Astrocyte (in vitro differentiated cells and primary cell): Measurements from ENCODE around the gene REEP6. TPM values are rescaled to one million over a fixed set of nuclear protein-coding genes. Genes with fewer than 3 reads are reported as not detected.
A peak's percentile ranks its signal among the peaks of the same experiment; 100 is the strongest.

ENCODE experiments used
- DNase-seq: peaks from one replicate; pipeline ENCODE4 v3.0.0-alpha.2; 2010; ENCODE audit warnings: low read depth
- FAIRE-seq: peaks from 2 replicates; lab custom pipeline; 2011; peaks lifted over from hg19 to GRCh38; lab: Jason Lieb, UNC
- H2AFZ ChIP-seq: 2 replicates; pipeline ENCODE4 v1.6.0; 2012; ENCODE audit warnings: low read depth, low read length, inconsistent platforms
- H3K27ac ChIP-seq: 2 replicates; pipeline ENCODE4 v1.5.1; 2011; ENCODE audit warnings: low read depth, low read length, inconsistent platforms
- H3K27me3 ChIP-seq: 2 replicates; pipeline ENCODE4 v1.6.0; 2011; ENCODE audit warnings: low read length, inconsistent platforms; ENCODE audit not compliant: insufficient read depth
- H3K36me3 ChIP-seq: 2 replicates; pipeline ENCODE4 v1.5.1; 2011; ENCODE audit warnings: low read length, inconsistent platforms; ENCODE audit not compliant: insufficient read depth
- H3K4me1 ChIP-seq: 2 replicates; pipeline ENCODE4 v1.5.1; 2011; ENCODE audit warnings: low read length, inconsistent platforms; ENCODE audit not compliant: insufficient read depth
- H3K4me2 ChIP-seq: 2 replicates; pipeline ENCODE4 v1.6.0; 2012; ENCODE audit warnings: low read length, inconsistent platforms
- H3K4me3 ChIP-seq: 2 replicates; pipeline ENCODE4 v1.5.1; 2011; ENCODE audit warnings: low read depth, mild to moderate bottlenecking, low read length, inconsistent platforms; ENCODE audit not compliant: insufficient read depth
- H3K79me2 ChIP-seq: 2 replicates; pipeline ENCODE4 v1.6.0; 2012; ENCODE audit warnings: mild to moderate bottlenecking, low read length, inconsistent platforms; ENCODE audit not compliant: insufficient read depth
- H3K9ac ChIP-seq: 2 replicates; pipeline ENCODE4 v1.6.0; 2012; ENCODE audit warnings: mild to moderate bottlenecking, low read length, inconsistent platforms
- H3K9me3 ChIP-seq: 2 replicates; pipeline ENCODE4 v1.5.1; 2012; ENCODE audit warnings: low read depth, mild to moderate bottlenecking, low read length, inconsistent platforms; ENCODE audit not compliant: insufficient read depth
- H4K20me1 ChIP-seq: 2 replicates; pipeline ENCODE4 v1.6.0; 2012; ENCODE audit warnings: low read length, inconsistent platforms; ENCODE audit not compliant: insufficient read depth
- H3K27ac Mint-ChIP-seq: one replicate; pipeline ENCODE4 v1.8.0; 2021; ENCODE audit warnings: mild to moderate bottlenecking, mixed read lengths; ENCODE audit not compliant: unreplicated experiment
- H3K27me3 Mint-ChIP-seq: one replicate; pipeline ENCODE4 v1.8.0; 2021; ENCODE audit warnings: low read depth, mixed read lengths; ENCODE audit not compliant: unreplicated experiment
- H3K36me3 Mint-ChIP-seq: one replicate; pipeline ENCODE4 v1.8.0; 2021; ENCODE audit warnings: low read depth, mixed read lengths; ENCODE audit not compliant: unreplicated experiment
- H3K4me1 Mint-ChIP-seq: one replicate; pipeline ENCODE4 v1.8.0; 2021; ENCODE audit warnings: low read depth, mixed read lengths; ENCODE audit not compliant: unreplicated experiment
- H3K4me3 Mint-ChIP-seq: one replicate; pipeline ENCODE4 v1.8.0; 2021; ENCODE audit warnings: mild to moderate bottlenecking, moderate library complexity, mixed read lengths; ENCODE audit not compliant: unreplicated experiment
- H3K9me3 Mint-ChIP-seq: one replicate; pipeline ENCODE4 v1.8.0; 2021; ENCODE audit warnings: mild to moderate bottlenecking, mixed read lengths; ENCODE audit not compliant: unreplicated experiment
- CTCF ChIP-seq: IDR thresholded peaks from 2 replicates; pipeline ENCODE4 v1.5.1; 2011; ENCODE audit warnings: low read depth, mild to moderate bottlenecking, inconsistent platforms, low read length, moderate library complexity; ENCODE audit not compliant: insufficient read depth
- EZH2 ChIP-seq: IDR thresholded peaks from 2 replicates; pipeline ENCODE4 v1.6.1; 2012; ENCODE audit warnings: mild to moderate bottlenecking, low read length, inconsistent platforms; ENCODE audit not compliant: insufficient read depth
- total RNA-seq: library from RNA; stranded (reverse); gene quantifications from 2 replicates; pipeline ENCODE4 v1.2.1, GENCODE V29; 2021

REEP6 gene
- total RNA-seq, 1 donor from 2014 or later: 5.7 TPM

DNA sequence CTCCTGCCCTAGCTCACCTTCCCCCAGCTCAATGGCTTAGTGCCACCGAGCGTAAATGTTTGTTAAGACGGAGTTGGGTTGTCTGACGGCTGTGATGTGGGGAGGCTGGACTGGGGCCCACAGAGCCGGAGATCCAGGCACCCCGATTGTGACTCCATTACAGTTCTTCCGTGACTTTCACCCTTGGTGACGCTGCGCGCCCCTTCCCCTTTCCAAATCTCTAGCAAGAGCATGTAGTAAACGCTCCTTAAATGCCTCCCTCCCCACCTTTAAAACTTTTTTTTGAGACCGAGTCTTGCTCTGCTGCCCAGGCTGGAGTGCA lies 829 bp downstream of the REEP6 start:
- Mint-ChIP-seq H3K36me3 (peaks cover 2% of the 10 kb centered on the region), H3K27me3 (peaks cover 14% of the 10 kb centered on the region), H3K27ac (no peak overlapping the region), H3K9me3 (no peaks in the 10 kb centered on the region), H3K4me1 (peaks cover 3% of the 10 kb centered on the region), H3K4me3 (peak overlapping the region; percentile 79)
- peaks cover 15% of the 10 kb centered on the region for H3K4me1 ChIP-seq
- FAIRE-seq (no peak), DNase-seq (no peak)
- no peaks in the 10 kb centered on the region for H3K79me2 ChIP-seq
- peak overlapping the region; percentile 18 for H3K9ac ChIP-seq
- no peak for TF ChIP-seq EZH2
- no peak for TF ChIP-seq CTCF
- H2AFZ ChIP-seq: no peak overlapping the region
- no peak overlapping the region for H3K4me3 ChIP-seq
- no peak overlapping the region for H3K27ac ChIP-seq
- H3K9me3 ChIP-seq: no peaks in the 10 kb centered on the region
- H3K4me2 ChIP-seq: peak overlapping the region; percentile 91
- no peaks in the 10 kb centered on the region for H3K36me3 ChIP-seq
- H3K27me3 ChIP-seq: peaks cover 5% of the 10 kb centered on the region
- no peaks in the 10 kb centered on the region for H4K20me1 ChIP-seq

DNA sequence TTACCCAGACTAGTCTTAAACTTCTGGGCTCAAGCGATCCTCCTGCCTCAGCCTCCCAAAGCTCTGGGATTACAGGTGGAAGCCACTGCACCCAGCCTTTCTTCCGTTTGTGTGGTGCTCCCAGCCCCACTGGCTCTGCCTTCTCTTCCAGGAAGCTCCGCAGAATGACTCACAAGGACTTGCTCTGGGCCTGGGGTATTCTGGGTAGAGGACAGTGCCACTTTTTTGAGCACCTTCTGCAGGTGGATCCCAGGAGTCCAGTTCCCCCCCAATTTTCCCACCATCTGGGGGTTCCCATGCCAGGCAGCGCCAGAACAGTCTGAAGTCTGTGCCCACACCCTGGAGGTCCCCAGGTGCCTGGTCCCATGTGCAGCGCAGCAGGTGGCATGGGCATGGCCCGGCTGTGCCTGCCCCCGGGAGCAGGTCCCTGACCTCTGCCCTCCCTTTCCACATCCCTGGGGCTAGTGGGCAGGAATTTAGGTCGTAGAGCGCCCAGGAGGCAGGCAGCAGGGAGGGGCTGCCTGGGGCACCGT lies 1.6 kb downstream of the REEP6 start:
- Histone ChIP-seq H3K36me3 (no peaks in the 10 kb centered on the region), H3K79me2 (no peaks in the 10 kb centered on the region), H4K20me1 (no peaks in the 10 kb centered on the region), H3K4me3 (no peak overlapping the region), H2AFZ (no peak overlapping the region), H3K9ac (no peak overlapping the region), H3K4me2 (no peak overlapping the region), H3K4me1 (peaks cover 15% of the 10 kb centered on the region), H3K9me3 (no peaks in the 10 kb centered on the region), H3K27me3 (peaks cover 5% of the 10 kb centered on the region), H3K27ac (no peak overlapping the region)
- TF ChIP-seq CTCF (no peak), EZH2 (no peak)
- Mint-ChIP-seq H3K4me3 (peak overlapping the region; percentile 27), H3K4me1 (peaks cover 3% of the 10 kb centered on the region), H3K27me3 (peaks cover 15% of the 10 kb centered on the region), H3K27ac (no peak overlapping the region), H3K36me3 (peaks cover 2% of the 10 kb centered on the region), H3K9me3 (no peaks in the 10 kb centered on the region)
- DNase-seq (no peak), FAIRE-seq (no peak)

GRCh38 chr19:1494115-1494815 lies 3.3 kb downstream of the REEP6 start:
- Histone ChIP-seq H3K27ac (no peak overlapping the region), H3K9me3 (no peaks in the 10 kb centered on the region), H3K4me3 (no peak overlapping the region), H3K4me1 (peaks cover 15% of the 10 kb centered on the region), H3K36me3 (no peaks in the 10 kb centered on the region), H2AFZ (no peak overlapping the region), H3K27me3 (peaks cover 5% of the 10 kb centered on the region), H3K4me2 (no peak overlapping the region), H4K20me1 (no peaks in the 10 kb centered on the region), H3K9ac (no peak overlapping the region), H3K79me2 (no peaks in the 10 kb centered on the region)
- DNase-seq: no peak
- H3K36me3 Mint-ChIP-seq: peaks cover 2% of the 10 kb centered on the region
- H3K4me3 Mint-ChIP-seq: no peak overlapping the region
- no peak for FAIRE-seq
- TF ChIP-seq CTCF (no peak), EZH2 (no peak)
- no peaks in the 10 kb centered on the region for H3K9me3 Mint-ChIP-seq
- peaks cover 15% of the 10 kb centered on the region for H3K27me3 Mint-ChIP-seq
- no peak overlapping the region for H3K27ac Mint-ChIP-seq
- H3K4me1 Mint-ChIP-seq: peaks cover 3% of the 10 kb centered on the region
